Liver (tissue), 3 donors: Measurements from ENCODE around the gene UBA52.

Experiments used
- ATF3 ChIP-seq: IDR thresholded peaks from 2 replicates; pipeline ENCODE4 v1.6.1; 2016; ENCODE audit warnings: antibody characterized with exemption
- CTCF ChIP-seq: fragments of 150-350 bp; IDR thresholded peaks from 2 replicates; pipeline ENCODE4 v1.5.1; 2017; ENCODE audit warnings: improper control_type of control experiment, low read depth, low read length; ENCODE audit not compliant: missing input control
- EGR1 ChIP-seq, 2 donors: IDR thresholded peaks; 2 replicates each; pipeline ENCODE4 v1.6.1; 2016 to 2018; ENCODE audit warnings: antibody characterized with exemption in 2 of 2, low read depth in 2 of 2
- FOXA1 ChIP-seq: IDR thresholded peaks from 2 replicates; pipeline ENCODE4 v1.6.1; 2016; ENCODE audit warnings: antibody characterized with exemption
- GABPA ChIP-seq, 2 donors: IDR thresholded peaks in 1 of 2; conservative IDR thresholded peaks in 1 of 2; 2 replicates each; pipeline ENCODE4 v1.6.1; 2016; ENCODE audit warnings: antibody characterized with exemption in 2 of 2, mild to moderate bottlenecking in 1 of 2, moderate library complexity in 1 of 2
- HNF4G ChIP-seq: IDR thresholded peaks from 2 replicates; pipeline ENCODE4 v1.6.1; 2016; ENCODE audit warnings: antibody characterized with exemption
- JUND ChIP-seq, 2 donors: IDR thresholded peaks; 2 replicates each; pipeline ENCODE4 v1.6.1; 2016; ENCODE audit warnings: antibody characterized with exemption in 2 of 2
- MAX ChIP-seq: IDR thresholded peaks from 2 replicates; pipeline ENCODE4 v1.6.1; 2016; ENCODE audit warnings: antibody characterized with exemption
- RAD21 ChIP-seq, 2 donors: IDR thresholded peaks; 2 replicates each; pipeline ENCODE4 v1.6.1; 2016; ENCODE audit warnings: antibody characterized with exemption in 2 of 2, mild to moderate bottlenecking in 2 of 2
- REST ChIP-seq: IDR thresholded peaks from 2 replicates; pipeline ENCODE4 v1.6.1; 2016; ENCODE audit warnings: antibody characterized with exemption, mild to moderate bottlenecking
- RXRA ChIP-seq, 2 donors: IDR thresholded peaks; 2 replicates each; pipeline ENCODE4 v1.6.1; 2017 to 2018; ENCODE audit warnings: antibody characterized with exemption in 2 of 2, mild to moderate bottlenecking in 1 of 2
- TAF1 ChIP-seq: conservative IDR thresholded peaks from 2 replicates; pipeline ENCODE4 v1.6.1; 2016; ENCODE audit warnings: antibody characterized with exemption, mild to moderate bottlenecking
- YY1 ChIP-seq: IDR thresholded peaks from 2 replicates; pipeline ENCODE4 v1.6.1; 2016; ENCODE audit warnings: antibody characterized with exemption, mild to moderate bottlenecking
- donor health status: healthy.
- donor health status: healthy.

GRCh38 chr19:18533058-18533457, 38.6 kb upstream of the UBA52 start:
- TF ChIP-seq RAD21 (IDR thresholded peaks at IDR 0.05): no peak
- TF ChIP-seq CTCF: no peak
- no peak for TF ChIP-seq JUND (IDR thresholded peaks at IDR 0.05)
- no peak for TF ChIP-seq YY1
- no peak for TF ChIP-seq ATF3
- TF ChIP-seq TAF1: no peak
- no peak for TF ChIP-seq MAX
- TF ChIP-seq FOXA1: no peak
- TF ChIP-seq GABPA (IDR thresholded peaks at IDR 0.05 in 1 of 2, conservative IDR thresholded peaks at IDR 0.05 in 1 of 2): no peak
- no peak for TF ChIP-seq HNF4G
- no peak for TF ChIP-seq EGR1 (IDR thresholded peaks at IDR 0.05; ENCODE audit: low read depth in 2 of 2)
- TF ChIP-seq REST: no peak
- TF ChIP-seq RXRA (IDR thresholded peaks at IDR 0.05): no peak
